Ishikawa (cell line): ENCODE data around the gene MBOAT7.

Experiments
- CEBPB ChIP-seq: IDR thresholded peaks from 2 replicates; pipeline ENCODE4 v1.6.1; 2012
- CREB1 ChIP-seq: IDR thresholded peaks from 2 replicates; pipeline ENCODE4 v1.6.1; 2012; ENCODE audit warnings: low read depth
- EGR1 ChIP-seq: IDR thresholded peaks from 2 replicates; pipeline ENCODE4 v1.6.1; 2012
- EP300 ChIP-seq: IDR thresholded peaks from 2 replicates; pipeline ENCODE4 v1.6.1; 2012; ENCODE audit warnings: borderline replicate concordance
- NFIC ChIP-seq: IDR thresholded peaks from 2 replicates; pipeline ENCODE4 v1.6.1; 2012
- RAD21 ChIP-seq: IDR thresholded peaks from 2 replicates; pipeline ENCODE4 v1.6.1; 2012; ENCODE audit warnings: low read depth
- TAF1 ChIP-seq: IDR thresholded peaks from 2 replicates; pipeline ENCODE4 v1.6.1; 2012; ENCODE audit warnings: low read depth, mild to moderate bottlenecking
- TEAD4 ChIP-seq: IDR thresholded peaks from 2 replicates; pipeline ENCODE4 v1.6.1; 2012
- YY1 ChIP-seq: IDR thresholded peaks from 2 replicates; pipeline ENCODE4 v1.6.1; 2012; ENCODE audit warnings: low read depth
- ZBTB7A ChIP-seq: IDR thresholded peaks from 2 replicates; pipeline ENCODE4 v1.6.1; 2012; ENCODE audit warnings: low read depth
- TF ChIP-seq, protein P1 (sequence below): IDR thresholded peaks from 2 replicates; pipeline ENCODE4 v1.6.1; 2012
- TF ChIP-seq, protein P2 (sequence below): IDR thresholded peaks from 2 replicates; pipeline ENCODE4 v1.6.1; 2012
- TF ChIP-seq, protein P3 (sequence below): IDR thresholded peaks from 2 replicates; pipeline ENCODE4 v1.6.1; 2012; ENCODE audit warnings: low read depth, mild to moderate bottlenecking

DNA sequence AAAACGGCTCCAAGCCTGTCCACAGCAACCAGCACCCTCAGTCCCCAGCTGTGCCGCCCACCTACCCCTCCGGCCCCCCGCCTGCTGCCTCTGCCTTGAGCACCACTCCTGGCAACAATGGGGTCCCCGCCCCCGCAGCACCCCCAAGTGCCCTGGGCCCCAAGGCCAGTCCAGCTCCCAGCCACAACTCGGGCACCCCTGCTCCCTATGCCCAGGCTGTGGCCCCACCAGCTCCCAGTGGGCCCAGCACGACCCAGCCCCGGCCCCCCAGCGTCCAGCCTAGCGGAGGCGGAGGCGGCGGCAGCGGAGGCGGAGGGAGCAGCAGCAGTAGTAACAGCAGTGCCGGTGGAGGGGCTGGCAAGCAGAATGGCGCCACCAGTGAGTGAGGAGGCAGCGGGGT lies 41.2 kb downstream of the MBOAT7 start:
- TF ChIP-seq RAD21, result no peak
- TF ChIP-seq EP300, result no peak
- no peak for TF ChIP-seq NFIC
- TF ChIP-seq, protein P1, sequence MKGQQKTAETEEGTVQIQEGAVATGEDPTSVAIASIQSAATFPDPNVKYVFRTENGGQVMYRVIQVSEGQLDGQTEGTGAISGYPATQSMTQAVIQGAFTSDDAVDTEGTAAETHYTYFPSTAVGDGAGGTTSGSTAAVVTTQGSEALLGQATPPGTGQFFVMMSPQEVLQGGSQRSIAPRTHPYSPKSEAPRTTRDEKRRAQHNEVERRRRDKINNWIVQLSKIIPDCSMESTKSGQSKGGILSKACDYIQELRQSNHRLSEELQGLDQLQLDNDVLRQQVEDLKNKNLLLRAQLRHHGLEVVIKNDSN, result no peak
- no peak for TF ChIP-seq TAF1
- TF ChIP-seq CREB1, result no peak
- no peak for TF ChIP-seq CEBPB
- no peak for TF ChIP-seq TEAD4
- no peak for TF ChIP-seq EGR1
- TF ChIP-seq ZBTB7A, result no peak
- TF ChIP-seq, protein P2, sequence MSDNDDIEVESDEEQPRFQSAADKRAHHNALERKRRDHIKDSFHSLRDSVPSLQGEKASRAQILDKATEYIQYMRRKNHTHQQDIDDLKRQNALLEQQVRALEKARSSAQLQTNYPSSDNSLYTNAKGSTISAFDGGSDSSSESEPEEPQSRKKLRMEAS, result no peak
- no peak for TF ChIP-seq YY1
- TF ChIP-seq, protein P3, sequence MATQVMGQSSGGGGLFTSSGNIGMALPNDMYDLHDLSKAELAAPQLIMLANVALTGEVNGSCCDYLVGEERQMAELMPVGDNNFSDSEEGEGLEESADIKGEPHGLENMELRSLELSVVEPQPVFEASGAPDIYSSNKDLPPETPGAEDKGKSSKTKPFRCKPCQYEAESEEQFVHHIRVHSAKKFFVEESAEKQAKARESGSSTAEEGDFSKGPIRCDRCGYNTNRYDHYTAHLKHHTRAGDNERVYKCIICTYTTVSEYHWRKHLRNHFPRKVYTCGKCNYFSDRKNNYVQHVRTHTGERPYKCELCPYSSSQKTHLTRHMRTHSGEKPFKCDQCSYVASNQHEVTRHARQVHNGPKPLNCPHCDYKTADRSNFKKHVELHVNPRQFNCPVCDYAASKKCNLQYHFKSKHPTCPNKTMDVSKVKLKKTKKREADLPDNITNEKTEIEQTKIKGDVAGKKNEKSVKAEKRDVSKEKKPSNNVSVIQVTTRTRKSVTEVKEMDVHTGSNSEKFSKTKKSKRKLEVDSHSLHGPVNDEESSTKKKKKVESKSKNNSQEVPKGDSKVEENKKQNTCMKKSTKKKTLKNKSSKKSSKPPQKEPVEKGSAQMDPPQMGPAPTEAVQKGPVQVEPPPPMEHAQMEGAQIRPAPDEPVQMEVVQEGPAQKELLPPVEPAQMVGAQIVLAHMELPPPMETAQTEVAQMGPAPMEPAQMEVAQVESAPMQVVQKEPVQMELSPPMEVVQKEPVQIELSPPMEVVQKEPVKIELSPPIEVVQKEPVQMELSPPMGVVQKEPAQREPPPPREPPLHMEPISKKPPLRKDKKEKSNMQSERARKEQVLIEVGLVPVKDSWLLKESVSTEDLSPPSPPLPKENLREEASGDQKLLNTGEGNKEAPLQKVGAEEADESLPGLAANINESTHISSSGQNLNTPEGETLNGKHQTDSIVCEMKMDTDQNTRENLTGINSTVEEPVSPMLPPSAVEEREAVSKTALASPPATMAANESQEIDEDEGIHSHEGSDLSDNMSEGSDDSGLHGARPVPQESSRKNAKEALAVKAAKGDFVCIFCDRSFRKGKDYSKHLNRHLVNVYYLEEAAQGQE, result no peak
